ENCODE measurements around the gene MPZL3. TPM values are rescaled to one million over a fixed set of nuclear protein-coding genes. Genes with fewer than 3 reads are reported as not detected.
"Not testable (repeated sequence)": the region's sequence is repeated elsewhere in the genome, so short reads cannot be mapped to it uniquely, and the experiment has no call there.

Gene MPZL3
- total and polyA plus RNA-seq, 3 experiments from 2014 or later, result 10.6 to 119 (median 113) TPM

DNA sequence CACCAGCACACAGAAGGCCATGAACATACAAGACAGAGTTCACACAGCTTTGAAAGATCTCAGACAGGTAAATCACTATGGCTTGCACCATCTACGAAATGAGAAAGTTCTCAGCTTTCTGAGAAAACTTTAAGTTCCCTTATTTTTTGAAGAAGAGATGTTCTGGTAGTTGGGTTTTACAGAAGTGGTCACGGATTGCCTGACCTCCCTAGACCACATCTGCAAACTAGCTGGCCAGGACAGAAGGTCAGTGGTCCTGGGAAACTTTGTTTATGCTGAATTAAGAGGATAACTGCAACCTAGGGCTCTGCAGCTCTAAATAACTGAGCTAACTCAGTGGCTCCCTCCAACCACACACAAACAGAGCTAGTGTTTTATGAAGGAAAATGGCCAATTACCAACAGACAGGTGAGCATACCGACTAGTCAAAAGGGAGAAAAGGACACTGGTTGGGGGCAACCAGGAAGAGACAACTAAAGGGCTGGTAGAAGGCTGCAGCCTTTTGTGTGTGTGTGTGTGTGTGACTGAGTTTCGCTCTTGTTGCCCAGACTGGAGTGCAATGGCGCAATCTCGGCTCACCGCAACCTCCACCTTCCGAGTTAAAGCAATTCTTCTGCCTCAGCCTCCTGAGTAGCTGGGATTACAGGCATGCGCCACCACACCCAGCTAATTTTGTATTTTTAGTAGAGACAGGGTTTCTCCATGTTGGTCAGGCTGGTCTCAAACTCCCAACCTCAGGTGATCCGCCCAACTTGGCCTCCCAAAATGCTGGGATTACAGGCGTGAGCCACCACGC is 67.2 kb downstream of the MPZL3 start:
- Histone ChIP-seq H3K27me3 (ENCODE audit: insufficient read depth, low read length, poor library complexity, severe bottlenecking) (peaks cover 11% of the 10 kb centered on the region), H3K4me1 (ENCODE audit: insufficient read depth, low read length) (no peaks in the 10 kb centered on the region), H3K27ac (ENCODE audit: low read depth, low read length) (no peak overlapping the region), H3K4me3 (ENCODE audit: low read length) (no peak overlapping the region), H3K36me3 (ENCODE audit: insufficient read depth, low read length) (no peaks in the 10 kb centered on the region), H3K9me3 (ENCODE audit: low read length) (no peaks in the 10 kb centered on the region)
- H3K36me3 Mint-ChIP-seq, result no peaks in the 10 kb centered on the region
- peaks cover 0 to 4% (median 2%) of the 10 kb centered on the region in 5 donors for H3K9me3 Mint-ChIP-seq
- no peak overlapping the region for H3K27ac Mint-ChIP-seq
- ChIA-PET POLR2A (interaction anchor here (0.6 kb wide), 1 partner anchor 66 kb away, joined by 3 read pairs; no protein-coding TSS in a partner anchor), CTCF (interaction anchor here (0.7 to 1.6 kb wide), 4 partner anchors 13 to 131 kb away, joined by 3 to 13 read pairs (median 4); no protein-coding TSS in a partner anchor)
- H3K4me3 Mint-ChIP-seq, result no peak overlapping the region
- H3K27me3 Mint-ChIP-seq, result peaks cover 9 to 39% of the 10 kb centered on the region in 2 donors
- DNase-seq, result no peak
- H3K4me1 Mint-ChIP-seq, result no peaks in the 10 kb centered on the region

DNA sequence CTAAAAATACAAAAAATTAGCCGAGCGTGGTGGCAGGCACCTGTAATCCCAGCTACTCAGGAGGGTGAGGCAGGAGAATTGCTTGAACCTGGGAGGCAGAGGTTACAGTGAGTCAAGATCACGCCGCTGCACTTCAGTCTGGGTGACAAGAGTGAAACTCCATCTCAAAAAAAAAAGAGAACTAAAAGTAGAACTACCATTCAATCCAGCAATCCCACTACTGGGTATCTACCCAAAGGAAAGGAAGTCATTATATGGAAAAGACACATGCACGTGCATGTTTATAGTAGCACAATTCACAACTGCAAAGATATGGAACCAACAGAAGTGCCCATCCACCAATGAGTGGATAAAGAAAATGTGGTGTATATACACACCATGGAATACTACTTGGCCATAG is 68.5 kb downstream of the MPZL3 start:
- H3K36me3 ChIP-seq (ENCODE audit: insufficient read depth, low read length); H3K4me1 Mint-ChIP-seq; H3K4me1 ChIP-seq (ENCODE audit: insufficient read depth, low read length); POLR2A ChIA-PET; H3K4me3 ChIP-seq (ENCODE audit: low read length); H3K36me3 Mint-ChIP-seq; H3K9me3 Mint-ChIP-seq; H3K27ac ChIP-seq (ENCODE audit: low read depth, low read length); H3K27ac Mint-ChIP-seq; H3K9me3 ChIP-seq (ENCODE audit: low read length); DNase-seq; H3K4me3 Mint-ChIP-seq: not testable (repeated sequence)
- H3K27me3 ChIP-seq (ENCODE audit: insufficient read depth, low read length, poor library complexity, severe bottlenecking), result peaks cover 11% of the 10 kb centered on the region
- CTCF ChIA-PET, result interaction anchor here (1.6 kb wide), 1 partner anchor 12 kb away, joined by 13 read pairs; no protein-coding TSS in a partner anchor
- H3K27me3 Mint-ChIP-seq, result peaks cover 8 to 40% of the 10 kb centered on the region in 2 donors

DNA sequence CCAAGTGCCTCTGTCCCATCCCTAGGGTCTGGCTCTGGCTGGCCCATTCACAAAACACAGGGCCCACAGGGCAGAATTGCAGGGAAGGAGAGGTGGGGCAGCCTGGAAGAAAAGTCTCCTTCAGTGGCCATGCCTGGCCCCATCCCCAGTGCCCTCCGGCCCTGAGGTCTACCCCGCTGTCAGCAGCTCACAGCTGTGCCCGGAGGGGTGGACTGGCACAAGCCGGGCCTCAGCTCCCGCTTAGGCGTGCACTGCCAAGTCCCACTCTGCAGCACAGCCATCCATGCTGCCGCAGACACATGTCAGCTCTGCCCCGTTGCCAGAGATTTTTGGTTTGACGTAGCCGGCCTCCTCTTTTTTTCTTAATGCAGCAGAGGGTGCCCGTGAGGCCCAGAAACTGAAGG is 71.9 kb downstream of the MPZL3 start:
- no peaks in the 10 kb centered on the region for H3K9me3 ChIP-seq (ENCODE audit: low read length)
- CTCF ChIA-PET, result interaction anchor here (1.2 to 3.3 kb wide), 3 partner anchors 9 to 233 kb away, joined by 4 to 24 read pairs (median 4); no protein-coding TSS in a partner anchor
- H3K27me3 Mint-ChIP-seq, result peaks cover 5 to 21% of the 10 kb centered on the region in 2 donors
- no peaks in the 10 kb centered on the region for H3K36me3 Mint-ChIP-seq
- no peak overlapping the region for H3K27ac Mint-ChIP-seq
- POLR2A ChIA-PET, result interaction anchor here (0.9 kb wide), 1 partner anchor 168 kb away, joined by 4 read pairs; no protein-coding TSS in a partner anchor
- no peaks in the 10 kb centered on the region for H3K4me1 ChIP-seq (ENCODE audit: insufficient read depth, low read length)
- no peaks in the 10 kb centered on the region for H3K27me3 ChIP-seq (ENCODE audit: insufficient read depth, low read length, poor library complexity, severe bottlenecking)
- no peaks in the 10 kb centered on the region for H3K9me3 Mint-ChIP-seq
- no peak overlapping the region for H3K4me3 Mint-ChIP-seq
- H3K36me3 ChIP-seq (ENCODE audit: insufficient read depth, low read length), result no peaks in the 10 kb centered on the region
- H3K4me1 Mint-ChIP-seq, result peaks cover 0 to 1% (median 0%) of the 10 kb centered on the region in 3 donors
- no peak overlapping the region for H3K4me3 ChIP-seq (ENCODE audit: low read length)
- no peak for DNase-seq
- H3K27ac ChIP-seq (ENCODE audit: low read depth, low read length), result no peak overlapping the region

DNA sequence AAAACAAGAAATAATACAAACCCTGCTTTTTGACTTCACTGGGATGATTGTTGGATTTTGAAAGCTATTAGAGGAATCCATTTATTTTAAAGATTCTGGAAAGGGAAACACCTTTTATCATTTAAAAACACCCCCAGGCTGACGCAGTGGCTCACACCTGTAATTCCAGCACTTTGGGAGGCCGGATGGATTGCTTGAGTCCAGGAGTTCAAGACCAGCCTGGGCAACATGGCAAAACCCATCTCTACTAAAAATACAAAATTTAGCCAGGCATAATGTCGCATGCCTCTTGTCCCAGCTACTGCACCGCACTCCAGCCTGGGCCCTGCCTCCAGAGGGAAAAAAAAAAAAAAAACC is 75.4 kb downstream of the MPZL3 start:
- peaks cover 3% of the 10 kb centered on the region for H3K4me1 ChIP-seq (ENCODE audit: insufficient read depth, low read length)
- DNase-seq, result no peak
- H3K9me3 ChIP-seq (ENCODE audit: low read length), result no peaks in the 10 kb centered on the region
- H3K27me3 Mint-ChIP-seq, result peaks cover 8% of the 10 kb centered on the region in 2 donors
- H3K36me3 ChIP-seq (ENCODE audit: insufficient read depth, low read length), result no peaks in the 10 kb centered on the region
- H3K27ac ChIP-seq (ENCODE audit: low read depth, low read length), result no peak overlapping the region
- CTCF ChIA-PET, result no interaction called here
- peaks cover 0 to 4% (median 1%) of the 10 kb centered on the region in 3 donors for H3K4me1 Mint-ChIP-seq
- no peak overlapping the region for H3K4me3 ChIP-seq (ENCODE audit: low read length)
- H3K9me3 Mint-ChIP-seq, result no peaks in the 10 kb centered on the region
- H3K27ac Mint-ChIP-seq, result no peak overlapping the region
- H3K36me3 Mint-ChIP-seq, result no peaks in the 10 kb centered on the region
- POLR2A ChIA-PET, result no interaction called here
- no peaks in the 10 kb centered on the region for H3K27me3 ChIP-seq (ENCODE audit: insufficient read depth, low read length, poor library complexity, severe bottlenecking)
- H3K4me3 Mint-ChIP-seq, result no peak overlapping the region

Other genes starting within 250 kb of the MPZL3 start
- not detected for gene TMPRSS4, start 175.3 kb downstream of the MPZL3 start, total RNA-seq
- gene TMPRSS4, start 175.3 kb downstream of the MPZL3 start, polyA plus RNA-seq, result not detected
- gene SMIM35, start 165.4 kb downstream of the MPZL3 start, total RNA-seq, result under 1 TPM; 0.40 to 0.63 TPM
- gene SMIM35, start 165.4 kb downstream of the MPZL3 start, polyA plus RNA-seq, result 2.4 TPM
- gene SCN4B, start 99.5 kb downstream of the MPZL3 start, total RNA-seq, result under 1 TPM; 0.26 to 0.33 TPM
- gene SCN4B, start 99.5 kb downstream of the MPZL3 start, polyA plus RNA-seq, result not detected
- gene SCN2B, start 75.7 kb downstream of the MPZL3 start, total RNA-seq, result not detected
- gene SCN2B, start 75.7 kb downstream of the MPZL3 start, polyA plus RNA-seq, result not detected
- gene JAML, start 27.4 kb downstream of the MPZL3 start, total RNA-seq, result 100 to 1,000 TPM; 363 to 387 TPM
- 210 TPM for gene JAML, start 27.4 kb downstream of the MPZL3 start, polyA plus RNA-seq
- 1 to 10 TPM; 4.5 to 5.5 TPM for gene MPZL2, start 11.9 kb upstream of the MPZL3 start, total RNA-seq
- 0.36 TPM for gene MPZL2, start 11.9 kb upstream of the MPZL3 start, polyA plus RNA-seq
- gene CD3E, start 52.4 kb upstream of the MPZL3 start, total RNA-seq, result 100 to 1,000 TPM; 534 to 541 TPM
- gene CD3E, start 52.4 kb upstream of the MPZL3 start, polyA plus RNA-seq, result 1,158 TPM
- 100 to 1,000 TPM; 426 to 438 TPM for gene CD3D, start 90.3 kb upstream of the MPZL3 start, total RNA-seq
- 1,253 TPM for gene CD3D, start 90.3 kb upstream of the MPZL3 start, polyA plus RNA-seq
- gene CD3G, start 92.0 kb upstream of the MPZL3 start, total RNA-seq, result 100 to 1,000 TPM; 167 to 170 TPM
- gene CD3G, start 92.0 kb upstream of the MPZL3 start, polyA plus RNA-seq, result 414 TPM
- gene UBE4A, start 107.2 kb upstream of the MPZL3 start, total RNA-seq, result 10 to 100 TPM; 55.9 to 56.8 TPM
- 27.8 TPM for gene UBE4A, start 107.2 kb upstream of the MPZL3 start, polyA plus RNA-seq
- gene ATP5MG, start 149.2 kb upstream of the MPZL3 start, total RNA-seq, result 100 to 1,000 TPM; 277 to 280 TPM
- gene ATP5MG, start 149.2 kb upstream of the MPZL3 start, polyA plus RNA-seq, result 632 TPM
- 10 to 100 TPM; 80.0 to 80.6 TPM for gene KMT2A, start 184.1 kb upstream of the MPZL3 start, total RNA-seq
- 40.5 TPM for gene KMT2A, start 184.1 kb upstream of the MPZL3 start, polyA plus RNA-seq

All from CD8-positive, alpha-beta memory T cell (primary cell).